K562 (cell line): Measurements from ENCODE around the gene DEDD2. TPM values are rescaled to one million over a fixed set of nuclear protein-coding genes. Genes with fewer than 3 reads are reported as not detected.

Experiments
- ATAC-seq: fragments of 200-7000 bp; cut with Tn5 transposase; 3 replicates; pipeline ENCODE4 v1.9.1; 2020; ENCODE audit warnings: moderate library complexity
- BruUV-seq: library from RNA; stranded (reverse); fragments of 400-500 nt; replicated peaks from 2 replicates; lab custom pipeline; 2021; lab: Mats Ljungman, UMichigan
- CTCF ChIA-PET: fragments of 300-600 bp; formaldehyde crosslinking; extraction: SDS; loops from one replicate; lab custom pipeline; 2021; ENCODE audit warnings: low intra/inter-chr PET ratio; lab: Yijun Ruan, JAX
- POLR2A ChIA-PET: fragments of 300-600, 350-650 bp; sonication (Branson Sonifier 250); formaldehyde crosslinking; extraction: SDS; loops from one replicate; lab custom pipeline; 2021; ENCODE audit warnings: antibody characterized with exemption, inconsistent platforms; lab: Yijun Ruan, JAX
- DNase-seq, 4 experiments: peaks; one replicate each; pipeline versions ENCODE4 v3.0.0 to v3.0.0-alpha.2; 2011 to 2018; ENCODE audit warnings: low spot score in 3 of 4, mixed read lengths in 3 of 4; ENCODE audit errors: extremely low read depth in 1 of 4
- FAIRE-seq: peaks from 2 replicates; lab custom pipeline; 2011; peaks lifted over from hg19 to GRCh38; lab: Jason Lieb, UNC
- H2AFZ ChIP-seq: 2 replicates; pipeline ENCODE4 v1.6.0; 2011; ENCODE audit warnings: low read depth, low read length, control low read depth, inconsistent platforms
- H3K27ac ChIP-seq: fragments of 200-600 bp; 3 replicates; pipeline ENCODE4 v1.8.0; 2011; ENCODE audit warnings: low read depth, mild to moderate bottlenecking, control low read depth, inconsistent platforms, low read length, moderate library complexity, mixed read lengths; ENCODE audit errors: extremely low read depth
- H3K27me3 ChIP-seq, 2 experiments: fragments of 300-600 bp in 1 of 2; 2 replicates in 1 of 2; 3 replicates in 1 of 2; pipeline versions ENCODE4 v1.6.0 to v1.8.0; 2011; ENCODE audit warnings: inconsistent platforms in 2 of 2, low read length in 2 of 2, mild to moderate bottlenecking in 1 of 2, mixed read lengths in 1 of 2, moderate library complexity in 1 of 2; ENCODE audit not compliant: control insufficient read depth in 2 of 2, insufficient read depth in 2 of 2
- H3K36me3 ChIP-seq: fragments of 300-600 bp; 3 replicates; pipeline ENCODE4 v1.8.0; 2011; ENCODE audit warnings: mild to moderate bottlenecking, low read length, inconsistent platforms; ENCODE audit not compliant: control insufficient read depth, insufficient read depth
- H3K4me1 ChIP-seq, 2 experiments: fragments of 200-600 bp in 1 of 2; replicated peaks in 1 of 2; 2 replicates in 1 of 2; 3 replicates in 1 of 2; pipeline versions ENCODE4 v1.5.1 to v1.8.0; 2011; ENCODE audit warnings: inconsistent platforms in 2 of 2, low read length in 2 of 2, mild to moderate bottlenecking in 1 of 2, mixed read lengths in 1 of 2, moderate library complexity in 1 of 2; ENCODE audit not compliant: control insufficient read depth in 2 of 2, insufficient read depth in 2 of 2
- H3K4me2 ChIP-seq: 2 replicates; pipeline ENCODE4 v1.6.1; 2011; ENCODE audit warnings: low read length, control low read depth, inconsistent platforms, mixed read lengths; ENCODE audit not compliant: insufficient read depth
- H3K4me3 ChIP-seq: fragments of 200-600 bp; sonication (generic), shearing (Covaris generic); 2 replicates; pipeline ENCODE4 v1.5.1; 2016; ENCODE audit warnings: control low read depth, inconsistent platforms
- H3K79me2 ChIP-seq: fragments of 200-600 bp; 3 replicates; pipeline ENCODE4 v1.8.0; 2011; ENCODE audit warnings: low read length, inconsistent platforms; ENCODE audit not compliant: control insufficient read depth, insufficient read depth
- H3K9ac ChIP-seq, 2 experiments: 2 replicates each; pipeline versions ENCODE4 v1.6.0 to v1.6.1; 2011; ENCODE audit warnings: low read depth in 2 of 2, low read length in 2 of 2, control low read depth in 1 of 2, inconsistent platforms in 1 of 2, mild to moderate bottlenecking in 1 of 2, mixed read lengths in 1 of 2; ENCODE audit not compliant: insufficient read depth in 1 of 2
- H3K9me1 ChIP-seq: one replicate; pipeline ENCODE4 v1.6.0; 2011; ENCODE audit warnings: inconsistent platforms, mild to moderate bottlenecking, low read length, moderate library complexity; ENCODE audit not compliant: control insufficient read depth, insufficient read depth
- H3K9me3 ChIP-seq: replicated peaks from 2 replicates; pipeline ENCODE4 v1.5.1; 2011; ENCODE audit warnings: low read depth, low read length, inconsistent platforms; ENCODE audit not compliant: control insufficient read depth, insufficient read depth
- H4K20me1 ChIP-seq: replicated peaks from 2 replicates; pipeline ENCODE4 v1.6.1; 2011; ENCODE audit warnings: low read length, inconsistent platforms, mixed read lengths; ENCODE audit not compliant: control insufficient read depth, insufficient read depth
- EGR1 ChIP-seq: fragments of 450-650 bp; conservative IDR thresholded peaks from 2 replicates; pipeline ENCODE4 v1.6.1; 2017; ENCODE audit warnings: mild to moderate bottlenecking
- MYBL2 ChIP-seq, 2 experiments: fragments of 450-650 bp in 1 of 2; sonication (generic) in 1 of 2; formaldehyde crosslinking in 1 of 2; IDR thresholded peaks; 2 replicates each; pipeline versions ENCODE4 v1.6.1 to v1.8.1; 2017 to 2022; ENCODE audit warnings: borderline replicate concordance in 1 of 2, inconsistent platforms in 1 of 2, low read depth in 1 of 2, mild to moderate bottlenecking in 1 of 2, missing genetic modification reagents in 1 of 2, moderate library complexity in 1 of 2
- NCOA6 ChIP-seq: fragments of 450-650 bp; IDR thresholded peaks from 2 replicates; pipeline ENCODE4 v1.6.1; 2017; ENCODE audit warnings: mild to moderate bottlenecking
- POU5F1 ChIP-seq: fragments of 150-350 bp; IDR thresholded peaks from 2 replicates; pipeline ENCODE4 v1.6.1; 2014; ENCODE audit warnings: borderline replicate concordance, low read length, low read depth, mild to moderate bottlenecking; ENCODE audit not compliant: partially characterized antibody
- RHOXF2B ChIP-seq: fragments of 250-450 bp; sonication (Bioruptor Pico); conservative IDR thresholded peaks from 2 replicates; pipeline ENCODE4 v1.5.1; 2021
- TRIM24 ChIP-seq, 2 experiments: fragments of 450-650 bp; IDR thresholded peaks; 2 replicates each; pipeline ENCODE4 v1.6.1; 2016
- ZNF79 ChIP-seq: fragments of 250-450 bp; sonication (Bioruptor Pico); IDR thresholded peaks from 2 replicates; pipeline ENCODE4 v1.4.0; 2020; ENCODE audit warnings: low read depth, mild to moderate bottlenecking, moderate library complexity
- WGBS: fragments of 100-300 bp; shearing (Covaris generic); methylation state at CpG from one replicate; pipeline ENCODE4 v1.1.6; 2016; ENCODE audit warnings: low coverage, mixed read lengths; ENCODE audit not compliant: insufficient coverage; ENCODE audit errors: missing lambda C conversion rate; 5-methylcytosine and 5-hydroxymethylcytosine counted together
- in situ Hi-C: fragments of 300-500 bp; cut with MboI; formaldehyde crosslinking; loops from 4 replicates; pipeline ENCODE4 v1.15.0; 2018; ENCODE audit warnings: inconsistent platforms, mixed read lengths
- intact Hi-C: fragments of 100-400 bp; cut with micrococcal nuclease; formaldehyde crosslinking; loops from 2 replicates; pipeline ENCODE4 v1.14.2; 2022
- polyA plus RNA-seq, 8 experiments: library from polyadenylated mRNA; depleted of rRNA in 4 of 8; stranded (reverse) in 5 of 8; unstranded in 3 of 8; fragments of >200 nt; fragmentation: Nextera tagmentation in 2 of 8; fragmentation: Illumina TruSeq in 1 of 8; extraction: Ambion mirVana in 2 of 8; extraction: Trizol in 1 of 8; gene quantifications; 2 replicates each; pipeline versions ENCODE4 v1.2.1 to v1.2.3, GENCODE V29; 2011 to 2014; ENCODE audit warnings: inconsistent platforms in 1 of 8, missing spikeins in 1 of 8
- total RNA-seq, 7 experiments: library from RNA; depleted of rRNA in 6 of 7; stranded (reverse); fragments of >200 nt in 6 of 7; fragmentation: Illumina TruSeq in 2 of 7; extraction: Trizol in 2 of 7; gene quantifications; 2 replicates each; pipeline versions ENCODE4 v1.2.1 to v1.2.3, GENCODE V29; 2011 to 2021; ENCODE audit warnings: low replicate concordance in 1 of 7
- TF ChIP-seq, protein P1 (sequence below): fragments of 250-450 bp; sonication (Bioruptor Pico); IDR thresholded peaks from 2 replicates; pipeline ENCODE4 v1.8.0; 2022; ENCODE audit warnings: inconsistent platforms

Gene DEDD2
- total and polyA plus RNA-seq, 9 of the 15 experiments (the other 6 are each of a cell fraction or from before 2014, with no cell fraction given): 4.3 to 43.0 (median 29.2) TPM

DNA sequence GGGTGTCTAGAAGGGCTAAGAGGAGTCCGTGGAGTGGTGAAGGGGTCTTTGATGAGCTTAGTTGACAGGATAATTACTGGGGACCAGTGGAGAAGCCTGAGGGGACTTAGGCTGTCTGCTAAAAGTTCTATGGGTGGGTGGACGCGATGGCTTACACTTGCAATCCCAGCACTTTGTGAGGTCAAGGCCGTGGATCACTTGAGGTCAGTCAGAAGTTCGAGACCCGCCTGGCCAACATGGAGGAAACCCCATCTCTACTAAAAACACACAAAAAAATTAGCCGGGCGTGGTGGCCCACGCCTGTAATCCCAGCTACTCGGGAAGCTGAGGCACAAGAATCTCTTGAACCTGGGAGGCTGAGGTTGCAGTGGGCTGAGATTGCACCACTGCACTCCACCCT lies 27.8 kb upstream of the DEDD2 start:
- intact Hi-C loops (no loop called here), in situ Hi-C loops (no loop called here)
- FAIRE-seq (no peak), ATAC-seq (no peak), DNase-seq (no peak)
- Histone ChIP-seq H3K36me3 (peaks cover 34% of the 10 kb centered on the region), H3K9me3 (no peaks in the 10 kb centered on the region), H3K9ac (peak overlapping the region; percentile 31 to 46; a peak in 3 of 4 replicates), H4K20me1 (no peaks in the 10 kb centered on the region), H3K4me2 (peak overlapping the region; percentile 68), H3K4me1 (peaks cover 7 to 39% of the 10 kb centered on the region in 2 experiments; a peak in 4 of 5 replicates), H3K27ac (peak overlapping the region; percentile 29), H2AFZ (peak overlapping the region; percentile 89), H3K27me3 (no peaks in the 10 kb centered on the region), H3K4me3 (peak overlapping the region; percentile 79; the same call in 1 of the 2 replicates), H3K9me1 (no peaks in the 10 kb centered on the region), H3K79me2 (peaks cover 40% of the 10 kb centered on the region)
- 79% methylated on average over 10 of the region's 10 CpGs for WGBS
- BruUV-seq: no TSS peak
- POLR2A ChIA-PET: interaction anchor here (0.6 to 11.7 kb wide), 7 partner anchors 10 to 45 kb away, joined by 3 to 116 read pairs (median 4); partner anchors contain the start of genes CIC and DEDD2
- CTCF ChIA-PET: interaction anchor here (2.2 to 4.0 kb wide), 3 partner anchors 35 to 113 kb away, joined by 5 to 24 read pairs (median 6); partner anchors contain the start of gene POU2F2
- TF ChIP-seq MYBL2 (IDR thresholded peaks at IDR 0.05; ENCODE audit: low read depth) (no peak), MYBL2 (CRISPR knock-in tag; IDR thresholded peaks at IDR 0.05; ENCODE audit: borderline replicate concordance) (no peak), TRIM24 (IDR thresholded peaks at IDR 0.05) (no peak), NCOA6 (no peak), ZNF79 (CRISPR knock-in tag) (no peak), EGR1 (no peak), POU5F1 (no peak), RHOXF2B (CRISPR knock-in tag) (no peak)
- TF ChIP-seq, protein P1, sequence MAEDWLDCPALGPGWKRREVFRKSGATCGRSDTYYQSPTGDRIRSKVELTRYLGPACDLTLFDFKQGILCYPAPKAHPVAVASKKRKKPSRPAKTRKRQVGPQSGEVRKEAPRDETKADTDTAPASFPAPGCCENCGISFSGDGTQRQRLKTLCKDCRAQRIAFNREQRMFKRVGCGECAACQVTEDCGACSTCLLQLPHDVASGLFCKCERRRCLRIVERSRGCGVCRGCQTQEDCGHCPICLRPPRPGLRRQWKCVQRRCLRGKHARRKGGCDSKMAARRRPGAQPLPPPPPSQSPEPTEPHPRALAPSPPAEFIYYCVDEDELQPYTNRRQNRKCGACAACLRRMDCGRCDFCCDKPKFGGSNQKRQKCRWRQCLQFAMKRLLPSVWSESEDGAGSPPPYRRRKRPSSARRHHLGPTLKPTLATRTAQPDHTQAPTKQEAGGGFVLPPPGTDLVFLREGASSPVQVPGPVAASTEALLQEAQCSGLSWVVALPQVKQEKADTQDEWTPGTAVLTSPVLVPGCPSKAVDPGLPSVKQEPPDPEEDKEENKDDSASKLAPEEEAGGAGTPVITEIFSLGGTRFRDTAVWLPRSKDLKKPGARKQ (CRISPR knock-in tag): no peak
